ENCODE measurements around the gene HCN3.

HCN3 gene

DNA sequence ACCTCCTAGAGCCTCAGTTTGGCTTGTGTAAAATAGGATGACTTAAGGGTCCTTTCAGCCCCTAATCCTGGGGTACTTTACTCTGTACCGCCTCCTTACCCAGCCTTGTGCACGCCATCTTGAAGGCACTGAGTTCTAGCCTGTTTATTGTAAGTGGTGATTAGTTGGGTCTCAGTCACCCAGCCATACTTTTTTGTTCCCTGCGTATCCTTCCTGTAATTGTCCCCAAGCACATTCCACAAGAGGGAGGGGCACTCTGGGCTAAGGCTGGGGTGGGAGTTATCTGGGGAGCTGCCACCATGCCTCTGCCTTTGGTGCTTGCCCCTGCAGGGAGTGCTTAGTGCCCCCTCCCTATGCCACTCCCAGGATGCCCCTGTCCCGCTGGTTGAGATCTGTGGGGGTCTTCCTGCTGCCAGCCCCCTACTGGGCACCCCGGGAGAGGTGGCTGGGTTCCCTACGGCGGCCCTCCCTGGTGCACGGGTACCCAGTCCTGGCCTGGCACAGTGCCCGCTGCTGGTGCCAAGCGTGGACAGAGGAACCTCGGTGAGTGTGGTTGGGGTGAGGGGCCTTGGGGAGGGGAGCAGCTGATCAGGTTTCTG, 32.3 kb downstream of the HCN3 start:
- Mint-ChIP-seq H3K27me3 (no peaks in the 10 kb centered on the region), H3K4me1 (peaks cover 27% of the 10 kb centered on the region), H3K4me3 (peak overlapping the region; percentile 91), H3K27ac (ENCODE audit: low read depth) (peak overlapping the region; percentile 97), H3K36me3 (ENCODE audit: insufficient read depth) (peaks cover 19% of the 10 kb centered on the region), H3K9me3 (no peaks in the 10 kb centered on the region)
- no peak for ATAC-seq (replicated peaks; ENCODE audit: extremely low read depth, poor library complexity, severe bottlenecking)
- no peak for DNase-seq (ENCODE audit: low spot score in 2 of 2)

DNA sequence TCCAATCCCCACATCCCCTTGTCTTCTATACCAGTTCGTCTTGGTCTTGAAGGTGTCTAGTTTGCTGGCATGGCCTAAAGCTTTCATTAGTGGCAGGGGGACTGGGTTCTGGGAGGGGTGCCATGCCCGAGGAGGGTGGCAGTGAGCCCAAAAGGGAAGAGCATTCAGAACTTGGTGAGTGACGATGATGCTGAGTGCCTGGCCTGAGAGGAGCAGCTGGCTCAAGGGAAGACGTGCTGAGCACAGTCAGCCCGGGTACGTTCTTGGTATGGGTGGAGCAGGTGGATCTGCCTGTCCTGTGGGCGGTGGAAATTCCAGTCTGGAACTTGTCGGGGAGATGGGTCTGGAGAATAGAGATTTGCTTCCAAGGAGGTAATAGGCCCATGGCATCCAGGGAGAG, 36.0 kb downstream of the HCN3 start:
- Mint-ChIP-seq H3K9me3 (no peaks in the 10 kb centered on the region), H3K4me1 (peaks cover 25% of the 10 kb centered on the region), H3K36me3 (ENCODE audit: insufficient read depth) (peaks cover 21% of the 10 kb centered on the region), H3K27ac (ENCODE audit: low read depth) (no peak overlapping the region), H3K4me3 (no peak overlapping the region), H3K27me3 (no peaks in the 10 kb centered on the region)
- ATAC-seq (replicated peaks; ENCODE audit: extremely low read depth, poor library complexity, severe bottlenecking) (no peak), DNase-seq (ENCODE audit: low spot score in 2 of 2) (no peak)

- DNase-seq (ENCODE audit: low spot score in 2 of 2) (no peak), ATAC-seq (replicated peaks; ENCODE audit: extremely low read depth, poor library complexity, severe bottlenecking) (no peak)
- Mint-ChIP-seq H3K9me3 (no peaks in the 10 kb centered on the region), H3K36me3 (ENCODE audit: insufficient read depth) (peaks cover 17% of the 10 kb centered on the region), H3K4me3 (no peak overlapping the region), H3K27ac (ENCODE audit: low read depth) (no peak overlapping the region), H3K27me3 (no peaks in the 10 kb centered on the region), H3K4me1 (peaks cover 14% of the 10 kb centered on the region)
Measured at GRCh38 chr1:155316922-155317321, 39.7 kb downstream of the HCN3 start.

DNA sequence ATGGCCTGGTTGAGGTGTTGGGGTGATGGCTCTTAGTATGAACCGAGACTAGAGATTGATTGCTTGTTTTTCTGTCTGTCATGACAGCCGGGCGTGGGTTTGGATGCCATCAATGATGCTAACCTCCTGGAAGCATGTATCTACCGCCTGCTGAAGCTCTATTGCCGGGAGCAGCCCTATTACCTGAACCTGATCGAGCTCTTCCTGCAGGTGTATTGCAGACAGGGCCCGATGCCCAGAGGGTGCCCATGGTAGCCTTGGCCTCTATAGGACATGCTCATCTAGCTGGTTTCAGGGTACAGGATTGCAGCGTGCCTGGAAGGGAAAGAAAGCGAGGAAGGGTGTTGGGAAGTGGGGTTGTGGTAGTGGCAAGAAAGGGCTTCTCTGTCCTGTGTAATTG, 40.8 kb downstream of the HCN3 start:
- no peak for ATAC-seq (replicated peaks; ENCODE audit: extremely low read depth, poor library complexity, severe bottlenecking)
- H3K27ac Mint-ChIP-seq (ENCODE audit: low read depth): no peak overlapping the region

GRCh38 chr1:155319536-155319935, 42.3 kb downstream of the HCN3 start:
- peak overlapping the region; percentile 27 for H3K4me3 Mint-ChIP-seq
- DNase-seq (ENCODE audit: low spot score in 2 of 2): no peak
- H3K36me3 Mint-ChIP-seq (ENCODE audit: insufficient read depth): peaks cover 9% of the 10 kb centered on the region

More for the DNA sequence above, 40.8 kb downstream of the HCN3 start:
- H3K36me3 Mint-ChIP-seq (ENCODE audit: insufficient read depth): peaks cover 10% of the 10 kb centered on the region
- no peaks in the 10 kb centered on the region for H3K27me3 Mint-ChIP-seq
- DNase-seq (ENCODE audit: low spot score in 2 of 2): no peak
- H3K9me3 Mint-ChIP-seq: no peaks in the 10 kb centered on the region
- peaks cover 14% of the 10 kb centered on the region for H3K4me1 Mint-ChIP-seq
- no peak overlapping the region for H3K4me3 Mint-ChIP-seq

GRCh38 chr1:155320252-155320651, 43.0 kb downstream of the HCN3 start:
- Mint-ChIP-seq H3K4me1 (peaks cover 14% of the 10 kb centered on the region), H3K27ac (ENCODE audit: low read depth) (no peak overlapping the region), H3K9me3 (no peaks in the 10 kb centered on the region), H3K27me3 (no peaks in the 10 kb centered on the region), H3K4me3 (peak overlapping the region; percentile 27), H3K36me3 (ENCODE audit: insufficient read depth) (peaks cover 10% of the 10 kb centered on the region)
- DNase-seq (ENCODE audit: low spot score in 2 of 2): no peak
- ATAC-seq (replicated peaks; ENCODE audit: extremely low read depth, poor library complexity, severe bottlenecking): no peak

More at GRCh38 chr1:155319536-155319935, 42.3 kb downstream of the HCN3 start:
- Mint-ChIP-seq H3K9me3 (no peaks in the 10 kb centered on the region), H3K27me3 (no peaks in the 10 kb centered on the region), H3K4me1 (peaks cover 14% of the 10 kb centered on the region), H3K27ac (ENCODE audit: low read depth) (no peak overlapping the region)
- ATAC-seq (replicated peaks; ENCODE audit: extremely low read depth, poor library complexity, severe bottlenecking): no peak

- H3K27ac Mint-ChIP-seq (ENCODE audit: low read depth): no peak within 1 kb of the TSS
- H3K4me3 Mint-ChIP-seq: peak within 1 kb of the TSS; percentile 84
- no peak for ATAC-seq (replicated peaks; ENCODE audit: extremely low read depth, poor library complexity, severe bottlenecking)
- H3K27me3 Mint-ChIP-seq: no peaks in the 10 kb centered on the region
- no peak for DNase-seq (ENCODE audit: low spot score in 2 of 2)
- H3K36me3 Mint-ChIP-seq (ENCODE audit: insufficient read depth): peaks cover 10% of the 10 kb centered on the region
- H3K9me3 Mint-ChIP-seq: no peaks in the 10 kb centered on the region
- H3K4me1 Mint-ChIP-seq: peaks cover 16% of the 10 kb centered on the region
Measured at GRCh38 chr1:155320661-155321617, 43.7 kb downstream of the HCN3 start, which contains the start of gene RUSC1. TSS of gene RUSC1 (plus strand) at chr1:155320894. CDS start at chr1:155321774, 880 bp downstream.

- peaks cover 12% of the 10 kb centered on the region for H3K36me3 Mint-ChIP-seq (ENCODE audit: insufficient read depth)
- no peak overlapping the region for H3K27ac Mint-ChIP-seq (ENCODE audit: low read depth)
- H3K4me3 Mint-ChIP-seq: peak overlapping the region; percentile 84
- H3K27me3 Mint-ChIP-seq: no peaks in the 10 kb centered on the region
- DNase-seq (ENCODE audit: low spot score in 2 of 2) (no peak), ATAC-seq (replicated peaks; ENCODE audit: extremely low read depth, poor library complexity, severe bottlenecking) (no peak)
- no peaks in the 10 kb centered on the region for H3K9me3 Mint-ChIP-seq
- H3K4me1 Mint-ChIP-seq: peaks cover 20% of the 10 kb centered on the region
Measured at GRCh38 chr1:155321639-155322503, 44.6 kb downstream of the HCN3 start.

- DNase-seq (ENCODE audit: low spot score in 2 of 2) (no peak), ATAC-seq (replicated peaks; ENCODE audit: extremely low read depth, poor library complexity, severe bottlenecking) (no peak)
- H3K27me3 Mint-ChIP-seq: no peaks in the 10 kb centered on the region
- peak overlapping the region; percentile 84 for H3K4me3 Mint-ChIP-seq
- peaks cover 20% of the 10 kb centered on the region for H3K4me1 Mint-ChIP-seq
- peaks cover 11% of the 10 kb centered on the region for H3K36me3 Mint-ChIP-seq (ENCODE audit: insufficient read depth)
- H3K9me3 Mint-ChIP-seq: no peaks in the 10 kb centered on the region
- H3K27ac Mint-ChIP-seq (ENCODE audit: low read depth): no peak overlapping the region
Measured at GRCh38 chr1:155322571-155322952, 45.3 kb downstream of the HCN3 start.

DNA sequence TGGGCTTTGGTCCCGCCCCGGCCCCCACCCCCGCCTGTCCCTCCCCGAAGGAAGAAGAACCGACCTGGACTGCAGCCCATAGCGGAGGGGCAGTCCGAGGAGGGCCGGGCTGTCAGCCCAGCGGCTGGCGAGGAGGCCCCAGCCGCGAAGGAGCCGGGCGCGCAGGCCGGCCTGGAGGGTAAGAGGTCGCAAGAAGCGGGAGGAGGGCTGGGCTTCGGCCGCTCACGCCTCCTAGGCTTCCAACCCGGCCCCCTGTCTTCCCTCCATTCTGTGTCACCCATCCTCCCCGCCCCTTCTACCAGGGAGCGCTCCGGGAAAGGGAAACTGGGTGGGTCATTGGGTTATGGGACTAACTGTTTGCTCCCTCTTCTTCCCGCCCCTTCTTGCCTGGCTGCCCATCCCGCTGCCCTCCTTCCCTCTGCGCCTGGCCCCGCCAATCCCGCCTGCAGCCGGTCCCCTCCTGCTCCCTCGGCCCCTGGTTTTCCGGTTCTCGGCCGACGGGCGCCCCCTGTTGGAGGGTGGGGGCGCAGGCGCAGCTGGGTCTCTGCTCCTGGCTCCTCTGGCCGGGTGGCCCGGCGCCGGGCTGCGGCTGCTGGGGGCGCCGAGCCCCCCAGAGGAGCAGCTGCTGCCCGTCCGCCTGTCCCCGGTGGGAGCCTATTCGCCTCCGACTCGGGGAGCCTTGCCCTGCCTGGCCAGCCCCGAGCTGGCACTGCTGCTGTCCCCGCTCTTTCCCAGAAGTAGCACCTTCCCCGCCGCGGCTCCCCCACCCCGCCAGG, 45.9 kb downstream of the HCN3 start:
- Mint-ChIP-seq H3K36me3 (ENCODE audit: insufficient read depth) (peaks cover 10% of the 10 kb centered on the region), H3K27ac (ENCODE audit: low read depth) (no peak overlapping the region), H3K9me3 (no peaks in the 10 kb centered on the region), H3K4me1 (peaks cover 20% of the 10 kb centered on the region), H3K4me3 (peak overlapping the region; percentile 84), H3K27me3 (no peaks in the 10 kb centered on the region)
- peak; percentile 73 to 85 for DNase-seq (ENCODE audit: low spot score in 2 of 2)
- peak; percentile 57 for ATAC-seq (replicated peaks; ENCODE audit: extremely low read depth, poor library complexity, severe bottlenecking)

DNA sequence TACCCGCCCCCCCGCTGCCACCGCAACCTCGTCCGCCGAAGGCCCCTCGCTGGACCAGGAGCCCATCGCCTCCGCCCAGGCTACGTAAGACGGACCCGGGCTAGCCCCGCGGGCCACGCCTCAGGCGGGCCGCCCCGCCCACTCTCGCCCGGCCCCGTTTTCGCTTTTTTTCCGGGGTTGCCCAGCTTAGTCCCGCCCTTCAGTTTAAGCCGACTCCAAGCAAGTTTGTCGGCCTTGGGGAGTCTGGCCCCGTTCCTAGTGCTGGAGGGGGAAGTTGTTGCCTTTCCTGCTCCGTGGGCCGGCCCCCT, 46.4 kb downstream of the HCN3 start:
- H3K27me3 Mint-ChIP-seq: no peaks in the 10 kb centered on the region
- DNase-seq (ENCODE audit: low spot score in 2 of 2): peak; percentile 53 to 59
- ATAC-seq (replicated peaks; ENCODE audit: extremely low read depth, poor library complexity, severe bottlenecking): peak; percentile 66
- peaks cover 10% of the 10 kb centered on the region for H3K36me3 Mint-ChIP-seq (ENCODE audit: insufficient read depth)
- H3K4me1 Mint-ChIP-seq: peaks cover 20% of the 10 kb centered on the region
- peak overlapping the region; percentile 84 for H3K4me3 Mint-ChIP-seq
- H3K9me3 Mint-ChIP-seq: no peaks in the 10 kb centered on the region
- peak overlapping the region; percentile 74 for H3K27ac Mint-ChIP-seq (ENCODE audit: low read depth)
